ENCODE measurements around the gene APCDD1L. TPM values are rescaled to one million over a fixed set of nuclear protein-coding genes. Genes with fewer than 3 reads are reported as not detected.

APCDD1L gene
- total RNA-seq, 4 donors from 2014 or later = not detected

- no peak for DNase-seq
- Histone ChIP-seq H3K4me3 (no peak overlapping the region), H3K4me1 (no peaks in the 10 kb centered on the region), H3K9me3 (no peaks in the 10 kb centered on the region), H3K36me3 (no peaks in the 10 kb centered on the region), H3K27ac (no peak overlapping the region), H3K27me3 (peaks cover 0 to 8% of the 10 kb centered on the region in 2 donors)
- no peak for TF ChIP-seq POLR2A (IDR thresholded peaks at IDR 0.05)
- no peak for TF ChIP-seq CTCF (IDR thresholded peaks at IDR 0.05)
These were observed 3.2 kb upstream of the APCDD1L start for GRCh38 chr20:58518387-58518786.

GRCh38 chr20:58514321-58515232 is 622 bp downstream of the APCDD1L start:
- Histone ChIP-seq H3K4me3 (peak overlapping the region in 1 of 4 donors; percentile 24), H3K27ac (no peak overlapping the region), H3K27me3 (peaks cover 0 to 8% of the 10 kb centered on the region in 2 donors), H3K36me3 (no peaks in the 10 kb centered on the region), H3K9me3 (no peaks in the 10 kb centered on the region), H3K4me1 (no peaks in the 10 kb centered on the region)
- TF ChIP-seq POLR2A (IDR thresholded peaks at IDR 0.05) = no peak
- no peak for TF ChIP-seq CTCF (IDR thresholded peaks at IDR 0.05)
- no peak for DNase-seq

GRCh38 chr20:58513580-58514285 is 1.5 kb downstream of the APCDD1L start:
- TF ChIP-seq POLR2A (IDR thresholded peaks at IDR 0.05) = no peak
- Histone ChIP-seq H3K27ac (no peak overlapping the region), H3K4me3 (no peak overlapping the region), H3K27me3 (peaks cover 0 to 8% of the 10 kb centered on the region in 2 donors), H3K4me1 (no peaks in the 10 kb centered on the region), H3K9me3 (no peaks in the 10 kb centered on the region), H3K36me3 (no peaks in the 10 kb centered on the region)
- no peak for DNase-seq

- H3K4me1 ChIP-seq = no peaks in the 10 kb centered on the region
- no peak overlapping the region for H3K27ac ChIP-seq
- H3K9me3 ChIP-seq = no peaks in the 10 kb centered on the region
- H3K36me3 ChIP-seq = no peaks in the 10 kb centered on the region
- no peak overlapping the region for H3K4me3 ChIP-seq
- no peak for TF ChIP-seq CTCF (IDR thresholded peaks at IDR 0.05)
- TF ChIP-seq POLR2A (IDR thresholded peaks at IDR 0.05) = no peak
- no peak for DNase-seq
- peaks cover 0 to 8% of the 10 kb centered on the region in 2 donors for H3K27me3 ChIP-seq
These were observed 2.2 kb downstream of the APCDD1L start for GRCh38 chr20:58512808-58513552.

- Histone ChIP-seq H3K36me3 (no peaks in the 10 kb centered on the region), H3K9me3 (peaks cover 0 to 3% (median 0%) of the 10 kb centered on the region in 4 donors), H3K4me1 (no peaks in the 10 kb centered on the region), H3K27ac (no peak overlapping the region), H3K27me3 (peaks cover 0 to 8% of the 10 kb centered on the region in 2 donors), H3K4me3 (no peak overlapping the region)
- TF ChIP-seq CTCF (IDR thresholded peaks at IDR 0.05) (no peak), POLR2A (IDR thresholded peaks at IDR 0.05) (no peak)
- DNase-seq = no peak
These were observed 3.3 kb downstream of the APCDD1L start for GRCh38 chr20:58511861-58512260.

Data from Peyer's patch (tissue), 4 donors.